ENCODE results near the gene VAV1. TPM values are rescaled to one million over a fixed set of nuclear protein-coding genes. Genes with fewer than 3 reads are reported as not detected.

Gene VAV1
- total and polyA plus RNA-seq, 9 of the 15 experiments (the other 6 are each of a cell fraction or from before 2014, with no cell fraction given): 0.46 to 20.1 (median 11.1) TPM

GRCh38 chr19:6767357-6768235 is 4.9 kb upstream of the VAV1 start, which contains the start of gene SH2D3A (continued):
- TF ChIP-seq CBX3 (IDR thresholded peaks at IDR 0.05; ENCODE audit: borderline replicate concordance in 1 of 2, low read length in 2 of 2) (0 out of 3 replicates have a peak, but pooled peaks of 1 of the 2 experiments have one; percentile 37), ZNF431 (CRISPR knock-in tag; IDR thresholded peaks at IDR 0.05) (0 out of 2 replicates have a peak, but pooled peaks have one; percentile 6), RNF2 (IDR thresholded peaks at IDR 0.05) (no peak), FOXJ2 (tag; IDR thresholded peaks at IDR 0.05) (no peak), ATF1 (CRISPR knock-in tag; IDR thresholded peaks at IDR 0.05) (no peak), ATF1 (tag; IDR thresholded peaks at IDR 0.05) (peak; percentile 92), CREB1 (IDR thresholded peaks at IDR 0.05) (peak; percentile 51; the same call in 1 of the 2 replicates), CREB1 (CRISPR knock-in tag; IDR thresholded peaks at IDR 0.05) (peak; percentile 55), MYBL2 (IDR thresholded peaks at IDR 0.05; ENCODE audit: low read depth) (no peak), MYBL2 (CRISPR knock-in tag; IDR thresholded peaks at IDR 0.05; ENCODE audit: borderline replicate concordance) (no peak)
- TF ChIP-seq, protein P1, sequence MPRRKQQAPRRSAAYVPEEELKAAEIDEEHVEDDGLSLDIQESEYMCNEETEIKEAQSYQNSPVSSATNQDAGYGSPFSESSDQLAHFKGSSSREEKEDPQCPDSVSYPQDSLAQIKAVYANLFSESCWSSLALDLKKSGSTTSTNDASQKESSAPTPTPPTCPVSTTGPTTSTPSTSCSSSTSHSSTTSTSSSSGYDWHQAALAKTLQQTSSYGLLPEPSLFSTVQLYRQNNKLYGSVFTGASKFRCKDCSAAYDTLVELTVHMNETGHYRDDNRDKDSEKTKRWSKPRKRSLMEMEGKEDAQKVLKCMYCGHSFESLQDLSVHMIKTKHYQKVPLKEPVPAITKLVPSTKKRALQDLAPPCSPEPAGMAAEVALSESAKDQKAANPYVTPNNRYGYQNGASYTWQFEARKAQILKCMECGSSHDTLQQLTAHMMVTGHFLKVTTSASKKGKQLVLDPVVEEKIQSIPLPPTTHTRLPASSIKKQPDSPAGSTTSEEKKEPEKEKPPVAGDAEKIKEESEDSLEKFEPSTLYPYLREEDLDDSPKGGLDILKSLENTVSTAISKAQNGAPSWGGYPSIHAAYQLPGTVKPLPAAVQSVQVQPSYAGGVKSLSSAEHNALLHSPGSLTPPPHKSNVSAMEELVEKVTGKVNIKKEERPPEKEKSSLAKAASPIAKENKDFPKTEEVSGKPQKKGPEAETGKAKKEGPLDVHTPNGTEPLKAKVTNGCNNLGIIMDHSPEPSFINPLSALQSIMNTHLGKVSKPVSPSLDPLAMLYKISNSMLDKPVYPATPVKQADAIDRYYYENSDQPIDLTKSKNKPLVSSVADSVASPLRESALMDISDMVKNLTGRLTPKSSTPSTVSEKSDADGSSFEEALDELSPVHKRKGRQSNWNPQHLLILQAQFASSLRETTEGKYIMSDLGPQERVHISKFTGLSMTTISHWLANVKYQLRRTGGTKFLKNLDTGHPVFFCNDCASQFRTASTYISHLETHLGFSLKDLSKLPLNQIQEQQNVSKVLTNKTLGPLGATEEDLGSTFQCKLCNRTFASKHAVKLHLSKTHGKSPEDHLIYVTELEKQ (CRISPR knock-in tag; IDR thresholded peaks at IDR 0.05): no peak

Data from K562 (cell line).